SJCRH30 (cell line): ENCODE data around the gene ASAH2. TPM values are rescaled to one million over a fixed set of nuclear protein-coding genes. Genes with fewer than 3 reads are reported as not detected.

Experiments used
- DNase-seq, 2 experiments: peaks; one replicate each; pipeline ENCODE4 v3.0.0-alpha.2; 2015 to 2020
- H3K27ac ChIP-seq: fragments of 250-450 bp; sonication (Bioruptor Pico); 2 replicates; pipeline ENCODE4 v1.5.1; 2020; ENCODE audit warnings: mild to moderate bottlenecking, moderate library complexity
- H3K27me3 ChIP-seq: fragments of 250-450 bp; sonication (Bioruptor Pico); 2 replicates; pipeline ENCODE4 v1.5.1; 2020; ENCODE audit warnings: mild to moderate bottlenecking, moderate library complexity
- H3K36me3 ChIP-seq: fragments of 250-450 bp; sonication (Bioruptor Pico); 2 replicates; pipeline ENCODE4 v1.5.1; 2020; ENCODE audit warnings: mild to moderate bottlenecking, moderate library complexity
- H3K4me1 ChIP-seq: fragments of 250-450 bp; sonication (Bioruptor Pico); 2 replicates; pipeline ENCODE4 v1.5.1; 2020; ENCODE audit warnings: mild to moderate bottlenecking, moderate library complexity
- H3K4me3 ChIP-seq: fragments of 250-450 bp; sonication (Bioruptor Pico); 2 replicates; pipeline ENCODE4 v1.5.1; 2020; ENCODE audit warnings: mild to moderate bottlenecking, moderate library complexity
- H3K9me3 ChIP-seq: fragments of 250-450 bp; sonication (Bioruptor Pico); replicated peaks from 2 replicates; pipeline ENCODE4 v1.5.1; 2020; ENCODE audit warnings: mild to moderate bottlenecking, moderate library complexity
- total RNA-seq: library from RNA; depleted of rRNA; stranded (reverse); fragments of >200 nt; shearing (Covaris generic); gene quantifications from 2 replicates; pipeline ENCODE4 v1.2.3, GENCODE V29; 2014; rRNA removed

ASAH2 gene
- 1.2 and 1.7 TPM in 2 replicates for total RNA-seq

DNA sequence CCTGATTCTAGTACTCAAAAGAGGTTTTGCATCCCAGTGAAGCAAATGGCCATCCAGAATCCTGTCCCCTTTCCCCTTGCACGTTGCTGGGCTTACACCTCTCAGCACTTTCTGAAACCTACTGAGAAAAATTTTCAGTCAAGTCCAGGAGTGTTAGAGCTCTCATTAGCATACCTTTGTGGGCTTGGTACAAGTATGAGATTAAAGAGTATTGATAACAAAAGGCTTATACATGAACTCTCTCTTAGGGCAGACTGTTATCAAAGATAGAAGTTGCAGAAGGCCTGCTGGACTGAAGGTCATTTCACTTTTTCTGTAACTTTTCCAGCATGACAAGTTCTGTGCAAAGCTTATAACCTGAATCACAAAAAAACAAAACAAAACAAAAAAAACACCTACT is at the start of gene ASAH2:
ASAH2 (minus strand) TSS at position 123 of the 400 bp plus-strand sequence. CDS start 2,906 bp downstream, outside the sequence.
- no peaks in the 10 kb centered on the region for H3K4me1 ChIP-seq
- H3K4me3 ChIP-seq, result no peak within 1 kb of the TSS
- H3K9me3 ChIP-seq, result no peaks in the 10 kb centered on the region
- H3K27me3 ChIP-seq, result no peaks in the 10 kb centered on the region
- H3K27ac ChIP-seq, result no peak within 1 kb of the TSS
- no peaks in the 10 kb centered on the region for H3K36me3 ChIP-seq
- DNase-seq, result no peak

DNA sequence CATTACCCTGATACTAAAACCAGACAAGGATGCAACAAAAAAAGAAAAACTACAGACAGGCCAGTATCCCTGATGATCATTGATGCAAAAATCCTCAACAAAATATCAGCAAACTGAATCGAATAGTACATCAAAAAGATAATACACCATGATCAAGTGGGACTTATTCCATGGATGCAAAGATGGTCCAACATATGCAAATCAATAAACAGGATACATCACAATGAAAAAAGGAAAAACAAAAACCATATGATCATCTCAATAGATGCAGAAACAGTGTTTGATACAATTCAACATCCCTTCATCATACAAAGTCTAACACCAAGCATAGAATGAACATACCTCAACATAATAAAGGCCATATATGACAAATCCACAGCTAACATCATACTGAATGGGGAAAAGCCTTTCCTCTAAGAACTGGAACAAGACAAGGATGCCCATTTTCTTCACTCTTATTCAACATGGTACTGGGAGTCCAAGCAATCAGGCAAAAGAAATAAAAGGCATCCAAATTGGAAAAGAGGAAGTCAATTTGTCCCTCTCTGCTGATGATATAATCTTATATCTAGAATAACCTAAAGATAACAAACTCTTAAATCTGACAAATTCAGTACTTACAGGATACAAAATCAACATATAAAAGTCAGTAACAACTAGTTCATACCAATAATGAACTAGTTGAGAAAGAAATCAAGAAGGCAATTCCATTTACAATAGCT is 48.8 kb upstream of the ASAH2 start:
- no peaks in the 10 kb centered on the region for H3K4me1 ChIP-seq
- H3K9me3 ChIP-seq, result no peaks in the 10 kb centered on the region
- DNase-seq, result no peak
- H3K4me3 ChIP-seq, result no peak overlapping the region
- no peak overlapping the region for H3K27ac ChIP-seq
- H3K36me3 ChIP-seq, result no peaks in the 10 kb centered on the region
- H3K27me3 ChIP-seq, result no peaks in the 10 kb centered on the region

GRCh38 chr10:50295367-50295766 is 44.1 kb upstream of the ASAH2 start:
- no peaks in the 10 kb centered on the region for H3K4me1 ChIP-seq
- no peak overlapping the region for H3K4me3 ChIP-seq
- H3K27ac ChIP-seq, result no peak overlapping the region
- no peaks in the 10 kb centered on the region for H3K36me3 ChIP-seq
- no peaks in the 10 kb centered on the region for H3K9me3 ChIP-seq
- no peaks in the 10 kb centered on the region for H3K27me3 ChIP-seq
- no peak for DNase-seq

- H3K4me3 ChIP-seq, result no peak overlapping the region
- H3K4me1 ChIP-seq, result no peaks in the 10 kb centered on the region
- no peaks in the 10 kb centered on the region for H3K27me3 ChIP-seq
- DNase-seq, result no peak
- H3K27ac ChIP-seq, result no peak overlapping the region
- no peaks in the 10 kb centered on the region for H3K36me3 ChIP-seq
- H3K9me3 ChIP-seq, result no peaks in the 10 kb centered on the region
Measured at GRCh38 chr10:50294582-50294981, 43.3 kb upstream of the ASAH2 start.

- Histone ChIP-seq H3K4me1 (no peaks in the 10 kb centered on the region), H3K4me3 (no peak overlapping the region), H3K36me3 (no peaks in the 10 kb centered on the region), H3K27me3 (no peaks in the 10 kb centered on the region), H3K9me3 (no peaks in the 10 kb centered on the region), H3K27ac (no peak overlapping the region)
- DNase-seq, result no peak
Measured at GRCh38 chr10:50293513-50294313, 42.4 kb upstream of the ASAH2 start.

- no peak overlapping the region for H3K4me3 ChIP-seq
- no peaks in the 10 kb centered on the region for H3K27me3 ChIP-seq
- H3K4me1 ChIP-seq, result no peaks in the 10 kb centered on the region
- no peaks in the 10 kb centered on the region for H3K36me3 ChIP-seq
- H3K9me3 ChIP-seq, result no peaks in the 10 kb centered on the region
- DNase-seq, result peak in 1 of 2 experiments; percentile 3
- no peak overlapping the region for H3K27ac ChIP-seq
Measured at GRCh38 chr10:50291261-50291850, 40.0 kb upstream of the ASAH2 start.

DNA sequence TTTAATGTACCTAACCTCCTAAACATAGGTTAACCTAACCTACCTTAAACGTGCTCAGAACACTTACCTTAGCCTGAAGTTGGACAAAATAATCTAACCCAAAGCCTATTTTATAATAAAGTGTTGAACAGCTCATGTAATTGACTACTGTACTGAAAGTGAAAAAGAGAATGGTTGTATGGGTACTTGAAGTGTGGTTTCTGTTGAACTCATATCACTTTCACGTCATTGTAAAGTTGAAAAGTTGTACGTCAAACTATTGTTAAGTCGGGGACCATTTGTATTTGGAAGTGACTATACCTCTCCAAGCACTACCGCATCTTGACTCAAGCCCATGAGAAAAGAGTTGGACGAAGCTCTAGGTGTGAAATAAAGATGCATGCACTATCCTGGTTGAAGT is 37.9 kb upstream of the ASAH2 start:
- Histone ChIP-seq H3K27ac (no peak overlapping the region), H3K4me3 (no peak overlapping the region), H3K4me1 (no peaks in the 10 kb centered on the region), H3K36me3 (no peaks in the 10 kb centered on the region), H3K9me3 (no peaks in the 10 kb centered on the region), H3K27me3 (no peaks in the 10 kb centered on the region)
- DNase-seq, result no peak

DNA sequence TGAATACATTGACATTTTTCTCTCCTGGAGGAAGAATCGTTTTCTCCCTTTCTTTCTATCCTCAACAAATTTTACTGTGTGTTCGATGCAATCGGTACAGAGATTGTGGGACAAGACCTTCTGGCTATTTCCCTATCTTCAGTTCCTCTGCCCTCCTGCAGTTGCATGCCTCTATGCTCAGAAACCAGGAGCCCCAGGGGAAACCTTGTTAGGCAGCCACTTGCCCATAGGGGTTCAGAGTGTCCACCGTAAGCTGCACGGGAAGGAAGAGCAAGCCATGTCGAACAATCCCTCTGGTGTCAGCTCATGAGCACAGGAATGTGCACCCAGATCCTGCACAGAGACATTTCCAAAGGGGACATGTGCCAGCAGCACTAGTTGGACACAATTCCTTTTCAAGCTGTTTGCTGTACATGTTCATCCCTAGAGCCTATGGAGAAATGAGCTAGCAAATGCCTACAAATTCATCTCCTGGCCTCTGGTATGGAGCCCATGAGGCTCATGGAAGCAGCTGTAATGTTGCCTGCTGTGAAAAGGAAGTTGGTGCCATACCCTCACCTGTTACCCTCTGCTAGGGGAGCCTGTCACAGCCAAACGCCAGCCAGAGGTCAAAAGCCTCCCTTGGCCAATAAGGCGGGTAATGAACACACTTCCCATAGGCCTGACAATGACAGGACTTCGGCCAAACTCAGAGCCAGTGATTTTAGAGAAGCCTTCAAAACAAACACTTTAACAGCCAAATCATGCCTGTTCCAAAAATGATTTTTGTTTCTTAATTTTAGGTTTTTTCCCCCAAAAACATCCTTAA is 35.9 kb upstream of the ASAH2 start:
- Histone ChIP-seq H3K27me3 (no peaks in the 10 kb centered on the region), H3K27ac (no peak overlapping the region), H3K4me3 (no peak overlapping the region), H3K4me1 (no peaks in the 10 kb centered on the region), H3K9me3 (no peaks in the 10 kb centered on the region), H3K36me3 (no peaks in the 10 kb centered on the region)
- DNase-seq, result no peak

DNA sequence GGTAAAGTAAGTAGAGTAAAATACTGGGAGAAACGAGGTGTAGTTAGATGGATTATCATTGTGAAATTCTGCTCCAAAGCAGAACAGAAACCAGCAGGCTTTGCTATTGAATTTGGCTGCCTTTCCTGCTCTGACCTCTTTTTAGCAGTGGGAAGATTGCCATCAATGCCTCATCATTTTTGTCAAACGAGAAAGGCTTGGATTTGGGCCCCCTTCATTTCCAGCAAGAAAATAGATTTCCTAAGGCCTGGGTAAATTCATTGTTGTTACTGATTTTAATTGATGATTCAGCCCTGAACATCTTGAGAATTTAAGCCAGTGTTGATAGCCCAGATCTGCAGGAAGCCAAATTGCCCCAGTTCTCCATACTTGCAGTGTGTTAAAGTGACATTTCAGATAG is 35.2 kb upstream of the ASAH2 start:
- Histone ChIP-seq H3K4me1 (no peaks in the 10 kb centered on the region), H3K36me3 (no peaks in the 10 kb centered on the region), H3K27me3 (no peaks in the 10 kb centered on the region), H3K4me3 (no peak overlapping the region), H3K9me3 (no peaks in the 10 kb centered on the region), H3K27ac (no peak overlapping the region)
- no peak for DNase-seq

- no peak overlapping the region for H3K27ac ChIP-seq
Measured at GRCh38 chr10:50281967-50282522, 30.7 kb upstream of the ASAH2 start.

DNA sequence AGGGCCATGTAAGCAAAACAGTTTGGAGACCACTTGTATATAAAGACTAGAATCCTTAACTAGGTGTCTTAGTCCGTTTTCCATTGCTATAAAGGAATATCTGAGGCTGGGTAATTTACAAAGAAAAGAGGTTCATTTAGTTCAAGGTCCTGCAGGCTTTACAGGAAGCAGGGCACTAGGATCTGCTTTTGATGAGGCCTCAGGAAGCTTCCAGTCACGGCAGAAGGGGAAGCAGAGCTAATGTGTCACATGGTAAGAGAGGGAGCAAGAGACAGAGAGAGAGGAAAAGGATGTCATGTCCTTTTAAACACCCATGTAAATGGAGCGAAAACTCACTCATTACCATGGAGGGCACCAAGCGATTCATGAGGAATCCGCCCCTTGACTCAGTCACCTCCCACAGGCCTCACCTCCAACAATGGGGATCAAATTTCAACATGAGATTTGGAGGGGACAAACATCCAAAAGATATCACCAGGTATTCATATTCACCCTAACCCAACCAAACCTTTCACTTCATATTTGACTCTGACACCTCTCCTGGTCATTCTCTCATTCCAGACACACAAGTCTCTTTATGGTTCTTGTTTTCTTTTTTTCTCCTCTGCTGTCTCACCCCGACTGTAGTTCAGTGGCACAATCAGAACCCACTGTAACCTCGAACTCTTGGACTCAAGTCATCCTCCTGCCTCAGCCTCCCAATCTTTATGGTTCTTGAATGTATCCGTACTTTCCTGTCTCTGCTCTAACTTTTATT is 30.1 kb upstream of the ASAH2 start:
- no peak for DNase-seq
- H3K27ac ChIP-seq, result no peak overlapping the region
- no peaks in the 10 kb centered on the region for H3K4me1 ChIP-seq
- H3K9me3 ChIP-seq, result no peaks in the 10 kb centered on the region
- no peaks in the 10 kb centered on the region for H3K36me3 ChIP-seq
- no peak overlapping the region for H3K4me3 ChIP-seq
- no peaks in the 10 kb centered on the region for H3K27me3 ChIP-seq

More at GRCh38 chr10:50281967-50282522, 30.7 kb upstream of the ASAH2 start:
- DNase-seq, result no peak
- no peaks in the 10 kb centered on the region for H3K27me3 ChIP-seq
- H3K36me3 ChIP-seq, result no peaks in the 10 kb centered on the region
- H3K4me1 ChIP-seq, result no peaks in the 10 kb centered on the region
- H3K4me3 ChIP-seq, result no peak overlapping the region
- H3K9me3 ChIP-seq, result no peaks in the 10 kb centered on the region

GRCh38 chr10:50280049-50280841 is 28.9 kb upstream of the ASAH2 start:
- Histone ChIP-seq H3K4me3 (no peak overlapping the region), H3K27ac (no peak overlapping the region), H3K9me3 (no peaks in the 10 kb centered on the region), H3K4me1 (no peaks in the 10 kb centered on the region), H3K36me3 (no peaks in the 10 kb centered on the region), H3K27me3 (no peaks in the 10 kb centered on the region)
- DNase-seq, result no peak

- H3K27ac ChIP-seq, result no peak overlapping the region
- H3K9me3 ChIP-seq, result no peaks in the 10 kb centered on the region
- no peak overlapping the region for H3K4me3 ChIP-seq
- H3K36me3 ChIP-seq, result no peaks in the 10 kb centered on the region
- no peaks in the 10 kb centered on the region for H3K27me3 ChIP-seq
- DNase-seq, result peak; percentile 6 to 25
- no peaks in the 10 kb centered on the region for H3K4me1 ChIP-seq
Measured at GRCh38 chr10:50279489-50279888, 28.2 kb upstream of the ASAH2 start.
